NCI-H2081 (cell line): ENCODE results near the gene KIF16B.

Experiments
- DNase-seq, 2 experiments: peaks; one replicate each; lab custom pipeline; 2025; lab: John Stamatoyannopoulos, UW

The KIF16B gene

GRCh38 chr20:16352321-16352720 lies 220.9 kb downstream of the KIF16B start:
- DNase-seq = no peak

DNA sequence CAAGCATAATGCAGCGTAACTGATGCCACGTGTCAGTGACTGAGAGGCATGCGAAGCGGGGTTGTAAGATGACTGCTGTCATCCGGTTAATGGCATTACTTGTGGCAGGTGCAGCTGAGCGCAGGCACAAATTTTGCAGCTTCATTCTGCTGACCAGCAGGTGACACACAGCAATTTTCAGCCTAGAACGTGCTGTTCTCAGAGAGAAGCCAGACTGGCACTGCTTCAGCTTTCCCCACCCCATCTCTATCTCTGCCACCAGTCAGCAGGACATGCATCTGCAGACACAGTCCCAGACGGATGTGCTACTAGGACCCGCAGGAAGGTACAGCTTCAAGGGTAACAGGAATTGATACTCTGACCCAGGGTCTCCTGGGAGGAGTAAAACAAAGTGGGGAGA lies 221.8 kb downstream of the KIF16B start:
- no peak for DNase-seq

GRCh38 chr20:16350465-16350864 lies 222.8 kb downstream of the KIF16B start:
- no peak for DNase-seq

DNA sequence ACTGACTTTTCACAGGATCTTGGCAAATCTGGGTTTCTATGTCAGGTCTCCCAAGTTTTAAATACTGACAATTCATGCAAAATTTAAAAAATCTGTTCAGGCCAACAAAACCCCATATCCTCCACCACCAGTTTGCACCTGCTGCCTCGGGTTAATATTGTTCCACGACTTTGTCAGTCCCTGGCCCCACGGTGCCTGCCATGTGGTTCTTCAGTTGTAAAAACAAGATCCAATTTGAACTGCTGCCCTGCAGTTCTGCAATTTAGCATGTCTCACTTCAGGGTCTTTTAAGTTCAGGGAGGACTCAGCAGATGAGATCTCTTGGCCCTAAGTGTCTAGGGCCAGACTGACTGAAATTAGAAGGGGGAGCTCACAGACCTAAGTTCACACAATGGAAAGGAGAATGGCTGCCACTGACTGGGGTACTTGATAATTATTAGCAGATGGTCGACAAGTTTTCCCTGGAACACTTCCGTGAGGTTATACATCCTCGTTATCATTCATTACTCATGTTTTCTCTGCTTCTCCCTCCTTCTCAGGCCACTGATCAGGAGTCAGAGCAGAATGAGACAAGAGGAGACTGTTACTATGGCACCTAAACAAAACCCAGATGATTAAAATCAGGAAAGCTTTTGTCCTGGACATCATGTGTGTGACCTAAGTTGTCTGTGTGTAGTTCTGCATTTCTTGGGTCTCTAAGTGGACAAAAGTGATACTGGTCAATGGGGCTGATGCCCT lies 223.6 kb downstream of the KIF16B start:
- DNase-seq = no peak

DNA sequence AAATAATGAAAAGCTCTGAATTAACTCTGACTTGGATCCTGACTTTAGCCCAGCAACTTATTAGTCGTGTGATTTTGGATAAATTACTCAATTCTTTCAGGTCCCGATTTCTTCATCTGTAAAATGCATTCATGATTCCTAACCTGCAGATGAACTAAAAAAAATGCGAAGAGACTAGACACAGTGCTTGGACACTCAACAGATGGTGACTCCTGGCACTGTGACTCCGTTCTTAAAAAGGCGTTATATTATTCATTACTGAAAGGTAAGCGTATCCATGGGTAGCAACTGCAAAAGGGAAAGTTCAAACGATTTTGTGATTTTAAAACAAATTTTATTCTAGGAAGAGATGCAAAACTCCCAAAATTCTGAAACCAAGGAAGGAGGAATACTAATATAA lies 226.3 kb downstream of the KIF16B start:
- DNase-seq = no peak

GRCh38 chr20:16337707-16338106 lies 235.5 kb downstream of the KIF16B start:
- no peak for DNase-seq

DNA sequence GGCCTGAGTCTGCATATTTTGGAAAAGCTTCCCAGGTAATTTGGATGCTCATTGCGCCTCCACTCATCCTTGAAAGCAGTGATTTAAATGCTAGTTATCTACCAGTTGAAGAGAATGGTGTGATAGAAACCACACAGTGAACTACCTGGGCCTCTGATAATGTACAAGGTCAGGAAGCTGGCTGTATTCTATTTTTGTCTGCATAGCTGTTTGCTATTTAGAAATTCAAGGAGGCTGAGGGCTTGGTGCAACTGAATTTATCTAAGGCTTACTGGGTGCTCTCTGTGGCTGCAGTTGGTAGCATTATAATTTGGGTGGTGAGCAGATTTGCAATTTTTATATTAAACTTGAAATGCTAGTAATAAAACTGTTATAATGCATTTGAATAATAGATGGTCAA lies 245.6 kb downstream of the KIF16B start:
- no peak for DNase-seq

DNA sequence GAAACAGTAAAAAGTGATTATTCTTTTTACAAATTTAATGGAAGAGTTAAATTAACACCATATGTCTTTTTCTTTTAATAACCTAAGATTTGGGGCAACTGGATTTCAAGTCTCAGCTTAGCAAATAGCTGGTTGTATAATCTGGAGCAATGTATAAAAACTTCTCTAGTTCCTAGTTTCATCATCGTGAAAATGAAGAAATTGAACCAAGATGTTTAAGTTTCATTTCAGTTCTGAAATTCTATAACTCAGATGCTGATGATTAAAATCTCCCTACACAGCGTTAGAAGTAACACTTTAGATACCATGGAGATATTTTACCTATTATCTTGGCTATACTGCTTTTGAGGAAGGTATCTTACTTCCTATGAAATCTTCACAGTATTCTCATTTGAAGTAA lies 252.0 kb downstream of the KIF16B start:
- DNase-seq = no peak

- no peak for DNase-seq
These were observed 255.5 kb downstream of the KIF16B start for GRCh38 chr20:16317445-16318362.

DNA sequence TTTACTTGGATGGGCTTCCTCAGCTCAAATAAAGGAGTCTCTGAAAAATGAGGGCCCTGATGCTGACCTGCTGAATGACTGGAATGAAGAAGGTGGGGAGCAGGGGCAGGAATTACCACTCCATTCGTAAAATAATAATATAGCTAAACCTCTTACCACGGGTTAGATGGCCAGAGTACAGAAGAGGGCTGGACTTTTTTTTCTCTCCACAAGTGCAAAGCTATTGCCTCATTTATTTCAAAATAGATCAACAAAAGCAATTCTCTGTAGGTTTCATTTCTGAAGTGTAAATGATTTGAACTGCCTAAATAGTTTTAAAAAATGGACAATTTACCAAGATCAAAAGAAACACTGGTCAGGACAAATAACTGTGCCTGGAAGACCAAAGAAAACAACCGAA lies 256.7 kb downstream of the KIF16B start:
- no peak for DNase-seq

DNA sequence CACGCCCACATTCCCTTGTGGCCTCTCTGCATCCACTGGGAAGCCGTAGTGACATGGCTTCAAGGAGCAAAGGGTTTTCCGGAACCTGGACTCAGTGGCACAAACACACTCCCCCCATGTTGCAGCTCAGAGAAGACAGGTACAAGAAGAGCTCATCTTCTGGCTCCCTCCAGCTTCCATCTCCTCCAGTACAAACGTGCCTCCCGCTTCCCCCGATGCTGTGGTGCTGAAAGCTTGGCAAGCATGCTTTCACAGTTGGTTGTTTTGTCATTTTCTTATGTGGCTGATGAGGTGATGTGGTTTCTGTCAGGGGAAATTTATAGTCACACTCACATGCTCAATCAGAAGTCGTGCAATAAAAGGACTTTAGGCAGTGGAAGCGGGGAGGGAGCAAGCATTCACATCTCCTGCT lies 258.5 kb downstream of the KIF16B start:
- no peak for DNase-seq

DNA sequence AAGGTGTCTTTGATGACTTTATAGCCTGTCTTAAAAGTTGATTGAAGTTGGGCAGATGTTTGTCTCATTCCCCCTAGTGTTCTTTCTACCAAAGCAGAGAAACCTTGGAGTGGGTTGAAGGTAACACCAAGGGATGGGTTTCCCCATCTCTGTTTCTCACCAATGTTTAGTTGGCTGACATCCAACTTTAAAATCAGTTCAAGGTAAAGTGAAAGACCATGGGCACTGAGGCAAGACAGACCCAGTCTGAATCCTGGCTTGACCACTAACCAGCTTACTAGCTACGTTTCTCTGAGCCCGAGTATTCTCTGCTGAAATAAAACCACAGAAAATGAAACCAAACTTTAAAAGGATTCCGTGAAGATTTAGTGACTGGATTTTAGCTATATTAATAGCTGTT lies 258.9 kb downstream of the KIF16B start:
- no peak for DNase-seq

GRCh38 chr20:16313917-16314316 lies 259.3 kb downstream of the KIF16B start:
- DNase-seq = no peak

DNA sequence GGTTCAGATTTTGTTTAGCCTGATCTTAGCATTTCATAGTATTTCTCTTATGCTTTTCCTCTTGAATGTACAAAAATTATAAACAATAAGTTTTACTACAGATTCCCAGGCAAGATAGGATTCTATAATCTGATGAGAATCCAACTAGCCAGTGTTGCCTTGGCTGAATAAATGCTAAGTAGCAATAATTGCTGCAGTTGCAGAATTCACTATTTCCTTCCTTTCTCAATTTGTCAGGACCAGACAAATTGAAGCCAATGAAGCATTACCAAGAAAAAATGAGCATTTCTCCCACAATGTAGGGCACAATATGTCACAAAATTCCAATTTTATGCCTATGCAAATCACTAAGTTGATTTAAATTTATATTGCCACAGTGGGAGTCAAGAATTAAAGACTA lies 260.2 kb downstream of the KIF16B start:
- DNase-seq = no peak

DNA sequence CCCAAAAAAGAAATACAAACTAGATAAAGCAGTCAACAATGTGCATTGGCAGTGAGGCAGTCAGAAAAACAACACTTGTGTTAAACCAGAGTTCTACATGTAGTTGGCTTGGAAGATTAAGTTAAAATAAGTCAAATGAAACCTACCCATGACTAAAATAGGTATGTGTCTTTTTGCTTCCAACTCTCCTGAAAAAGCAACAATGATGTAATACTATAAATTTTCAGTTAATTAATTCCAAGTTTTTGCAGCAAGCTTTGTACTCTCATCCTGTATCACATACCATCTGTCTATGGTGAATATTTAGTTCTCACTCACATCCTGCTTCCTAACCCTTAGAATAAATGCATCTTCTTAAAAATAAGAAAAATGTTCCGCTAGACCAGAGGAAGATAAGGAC lies 261.5 kb downstream of the KIF16B start:
- DNase-seq = no peak

DNA sequence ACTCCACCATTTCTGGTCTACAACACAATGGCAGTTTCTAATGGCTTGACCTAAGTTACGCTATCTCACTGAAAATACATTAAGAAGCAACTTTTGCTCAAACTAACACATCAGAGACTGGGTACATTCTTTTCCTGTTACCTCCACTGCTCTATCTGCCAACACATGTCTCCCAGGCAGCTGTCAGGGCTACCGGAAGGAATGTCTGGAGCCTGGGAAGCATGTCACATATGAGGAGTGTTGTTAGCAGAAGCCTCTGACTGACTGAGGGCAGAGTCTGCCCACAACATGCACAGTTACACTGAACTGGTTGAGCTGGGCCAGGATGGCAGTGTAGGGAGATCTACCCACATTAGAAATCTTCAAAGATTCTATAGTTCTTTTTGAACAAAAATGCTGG lies 264.5 kb downstream of the KIF16B start:
- no peak for DNase-seq

DNA sequence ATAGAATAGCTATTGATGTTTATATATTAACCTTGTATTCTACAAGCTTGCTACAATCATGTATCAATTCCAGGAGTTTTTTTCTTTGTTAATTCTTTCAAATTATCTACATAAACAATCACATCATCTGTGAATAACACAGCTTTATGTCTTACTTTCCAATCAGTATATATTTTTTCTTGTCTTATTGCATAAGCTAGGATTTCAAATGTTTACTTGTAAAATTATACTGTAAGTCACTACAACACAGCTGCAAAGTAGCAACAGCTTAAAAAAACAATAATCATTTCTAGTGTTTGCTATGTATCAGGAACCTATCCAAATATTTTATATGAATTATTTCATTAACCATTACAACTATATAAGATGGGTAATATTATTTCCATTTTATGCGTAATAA lies 270.4 kb downstream of the KIF16B start:
- no peak for DNase-seq

- DNase-seq = no peak
These were observed 271.3 kb downstream of the KIF16B start for GRCh38 chr20:16301986-16302385.

DNA sequence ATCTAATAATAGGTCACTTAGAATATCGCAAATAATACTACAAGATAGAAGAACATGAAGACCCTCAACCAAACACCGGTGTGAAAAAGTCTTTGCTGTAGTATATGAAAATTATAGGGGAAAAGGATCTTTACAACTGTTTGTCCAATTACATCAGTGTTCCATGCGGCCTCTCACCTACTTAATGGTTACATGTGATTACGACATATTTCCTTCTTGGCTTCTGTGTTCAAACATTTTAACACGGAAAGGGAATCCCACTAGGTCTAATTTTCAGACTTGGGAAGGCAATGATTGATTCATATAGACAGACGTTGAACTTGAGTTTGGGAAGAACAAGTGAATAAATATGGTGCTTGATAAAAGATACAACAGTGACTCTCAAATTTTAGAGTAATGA lies 273.4 kb downstream of the KIF16B start:
- DNase-seq = no peak

GRCh38 chr20:16296931-16297330 lies 276.3 kb downstream of the KIF16B start:
- DNase-seq = no peak

DNA sequence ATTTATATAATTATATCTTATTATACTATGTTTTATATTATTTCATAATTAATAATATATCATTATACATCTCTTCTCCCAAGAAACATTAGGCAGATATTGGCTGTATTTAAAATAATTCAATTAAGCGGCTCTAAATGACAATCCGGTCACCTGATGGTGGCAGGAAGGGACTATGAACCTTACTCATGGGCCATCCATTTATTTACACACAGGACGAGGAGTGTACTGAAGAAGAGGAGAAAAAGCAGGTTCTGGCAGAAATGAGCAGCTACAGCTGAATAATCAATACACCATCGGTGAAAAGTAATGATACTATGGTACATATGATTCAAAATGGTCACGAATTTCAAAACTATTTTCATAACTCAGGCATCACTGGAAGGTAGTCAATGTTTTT lies 277.7 kb downstream of the KIF16B start:
- no peak for DNase-seq

DNA sequence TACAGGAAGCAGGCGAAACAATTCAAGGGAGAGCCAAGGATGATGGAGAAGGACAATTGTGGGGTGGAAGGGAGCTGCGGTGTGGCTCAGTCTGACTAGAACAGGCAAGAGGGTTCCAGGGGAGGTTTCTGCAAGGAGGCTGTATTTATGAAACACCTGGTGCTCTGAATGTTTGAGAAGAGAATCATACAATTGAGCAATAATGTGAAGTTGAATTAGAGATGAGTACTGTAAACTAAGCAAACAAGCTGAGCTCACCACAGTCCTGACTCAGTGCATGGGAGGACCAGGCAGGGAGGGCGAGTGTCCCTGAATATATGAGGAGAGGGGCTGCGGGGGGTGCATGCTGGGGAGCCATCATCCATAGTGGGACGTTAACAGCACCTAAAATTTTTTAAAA lies 279.7 kb downstream of the KIF16B start:
- no peak for DNase-seq

GRCh38 chr20:16292226-16292880 lies 280.9 kb downstream of the KIF16B start:
- no peak for DNase-seq
